Measurements from ENCODE around the gene LY6G6C. TPM values are rescaled to one million over a fixed set of nuclear protein-coding genes. Genes with fewer than 3 reads are reported as not detected.

LY6G6C gene
- total and polyA plus RNA-seq, 7 donors = 0.07 to 1.2 (median 1.2) TPM; not detected in 4

- DNase-seq = no peak
Measured at GRCh38 chr6:31730631-31731086, 9.1 kb upstream of the LY6G6C start.

GRCh38 chr6:31729979-31730630, 8.6 kb upstream of the LY6G6C start:
- H3K4me1 ChIP-seq = peaks cover 0 to 45% (median 38%) of the 10 kb centered on the region in 4 donors
- H3K4me3 ChIP-seq = peak overlapping the region; percentile 78 to 95 (median 84)
- H3K27me3 ChIP-seq = no peaks in the 10 kb centered on the region
- peak overlapping the region; percentile 96 to 99 (median 98) for H3K27ac ChIP-seq
- no peaks in the 10 kb centered on the region for H3K9me3 ChIP-seq
- H3K36me3 ChIP-seq = peaks cover 32 to 59% (median 43%) of the 10 kb centered on the region in 4 donors
- intact Hi-C loops (cut with DNase I) = loop anchor here (2.0 to 5.0 kb wide), 2 partner anchors 48 to 101 kb away; partner anchors contain the start of gene LY6G5C
- 2 to 3% methylated on average over 46 of the region's 46 CpGs for WGBS, 2 donors
- TF ChIP-seq CTCF (IDR thresholded peaks at IDR 0.05) (no peak), POLR2A (IDR thresholded peaks at IDR 0.05) (peak; percentile 5 to 25), POLR2AphosphoS5 (IDR thresholded peaks at IDR 0.05) (peak; percentile 76 to 89 (median 78)), EP300 (IDR thresholded peaks at IDR 0.05) (no peak)
- peak; percentile 97 for DNase-seq

More at GRCh38 chr6:31730631-31731086, 9.1 kb upstream of the LY6G6C start:
- Histone ChIP-seq H3K9me3 (no peaks in the 10 kb centered on the region), H3K36me3 (peaks cover 32 to 56% (median 43%) of the 10 kb centered on the region in 4 donors), H3K27ac (peak overlapping the region; percentile 96 to 99 (median 98)), H3K4me1 (peaks cover 0 to 47% (median 39%) of the 10 kb centered on the region in 4 donors), H3K4me3 (peak overlapping the region in 2 of 4 donors; percentile 78 to 82), H3K27me3 (no peaks in the 10 kb centered on the region)
- no peak for TF ChIP-seq EP300 (IDR thresholded peaks at IDR 0.05)
- no peak for TF ChIP-seq CTCF (IDR thresholded peaks at IDR 0.05)
- no peak for TF ChIP-seq POLR2AphosphoS5 (IDR thresholded peaks at IDR 0.05)
- no peak for TF ChIP-seq POLR2A (IDR thresholded peaks at IDR 0.05)
- intact Hi-C loops (cut with DNase I) = no loop called here
- 73 to 90% methylated on average over 11 of the region's 11 CpGs for WGBS, 2 donors

GRCh38 chr6:31729515-31729978, 8.0 kb upstream of the LY6G6C start:
- peak in 1 of 4 experiments; percentile 25 for TF ChIP-seq CTCF (IDR thresholded peaks at IDR 0.05)
- TF ChIP-seq POLR2A (IDR thresholded peaks at IDR 0.05) = peak; percentile 23 to 29
- TF ChIP-seq POLR2AphosphoS5 (IDR thresholded peaks at IDR 0.05) = peak; percentile 70 to 87 (median 72)
- no peak for TF ChIP-seq EP300 (IDR thresholded peaks at IDR 0.05)
- 0 to 1% methylated on average over 29 of the region's 29 CpGs for WGBS, 2 donors
- Histone ChIP-seq H3K27me3 (no peaks in the 10 kb centered on the region), H3K36me3 (peaks cover 32 to 59% (median 43%) of the 10 kb centered on the region in 4 donors), H3K4me1 (peaks cover 0 to 39% (median 33%) of the 10 kb centered on the region in 4 donors), H3K27ac (peak overlapping the region; percentile 96 to 99 (median 98)), H3K9me3 (no peaks in the 10 kb centered on the region), H3K4me3 (peak overlapping the region; percentile 78 to 95 (median 84))
- intact Hi-C loops (cut with DNase I) = loop anchor here (2.0 to 5.0 kb wide), 2 partner anchors 47 to 101 kb away; partner anchors contain the start of gene LY6G5C
- peak; percentile 97 for DNase-seq

GRCh38 chr6:31728767-31729514, 7.4 kb upstream of the LY6G6C start, which contains the start of gene DDAH2:
TSS of gene DDAH2 (minus strand) at chr6:31729299. CDS start at chr6:31729161, 138 bp downstream.
- intact Hi-C loops (cut with DNase I) = loop anchor here (1.0 to 5.0 kb wide), 3 partner anchors 26 to 102 kb away; partner anchors contain the start of genes ABHD16A and LY6G5C
- H3K4me1 ChIP-seq = peaks cover 0 to 33% (median 27%) of the 10 kb centered on the region in 4 donors
- TF ChIP-seq POLR2AphosphoS5 (IDR thresholded peaks at IDR 0.05) (no peak), CTCF (IDR thresholded peaks at IDR 0.05) (peak in 2 of 4 experiments; percentile 41 to 57)
- H3K4me3 ChIP-seq = peak within 1 kb of the TSS; percentile 78 to 95 (median 84)
- peaks cover 32 to 56% (median 43%) of the 10 kb centered on the region in 4 donors for H3K36me3 ChIP-seq
- no peaks in the 10 kb centered on the region for H3K27me3 ChIP-seq
- no peaks in the 10 kb centered on the region for H3K9me3 ChIP-seq
- 23 to 27% methylated on average over 36 of the region's 36 CpGs for WGBS, 2 donors
- DNase-seq = no peak
- peak within 1 kb of the TSS; percentile 96 to 99 (median 98) for H3K27ac ChIP-seq

Data from sigmoid colon (tissue), 7 donors.